NCI-H69 (cell line): Measurements from ENCODE around the gene RPUSD1.

Experiments
- DNase-seq: peaks from one replicate; lab custom pipeline; 2025; lab: John Stamatoyannopoulos, UW

The RPUSD1 gene

GRCh38 chr16:799111-799947, 11.1 kb upstream of the RPUSD1 start:
- DNase-seq, result peak; percentile 25

DNA sequence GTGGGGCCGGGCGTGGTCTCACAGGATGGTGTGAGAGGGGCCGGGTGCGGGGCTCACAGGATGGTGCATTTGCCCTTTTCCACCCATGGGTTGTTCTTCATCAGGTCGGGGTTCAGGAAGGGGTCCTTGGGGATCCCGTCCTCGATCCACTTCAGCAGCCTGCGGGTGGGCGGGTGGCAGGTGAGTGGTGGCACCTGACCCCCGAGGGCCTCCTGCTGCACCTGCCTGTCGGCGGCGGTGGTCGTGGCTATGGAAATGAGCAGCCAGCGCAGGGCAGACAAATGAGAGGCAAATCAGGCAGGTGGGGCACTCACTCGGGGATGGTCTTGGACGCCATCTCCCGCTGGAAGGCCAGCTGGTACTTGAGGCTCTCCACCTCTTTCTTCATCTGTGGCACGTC, 10.5 kb upstream of the RPUSD1 start:
- no peak for DNase-seq

DNA sequence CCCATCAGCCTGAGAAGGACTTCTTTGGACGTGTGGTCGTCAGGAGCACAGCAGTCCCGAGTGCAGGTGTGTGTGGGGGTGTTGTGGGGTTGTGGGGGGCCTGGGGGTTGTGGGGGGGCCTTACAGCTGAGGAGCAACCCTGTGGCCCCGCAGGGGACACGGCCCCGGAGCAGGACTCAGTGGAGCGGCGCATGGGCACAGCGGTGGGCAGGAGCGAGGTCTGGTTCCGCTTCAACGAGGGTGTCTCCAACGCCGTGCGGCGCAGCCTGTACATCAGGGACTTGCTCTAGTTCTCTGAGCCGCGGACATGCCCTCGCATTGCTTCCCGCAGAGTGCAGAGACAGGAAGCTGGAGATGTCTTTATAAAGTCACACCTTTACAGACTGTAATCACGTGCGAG, 9.5 kb upstream of the RPUSD1 start:
- DNase-seq, result no peak

DNA sequence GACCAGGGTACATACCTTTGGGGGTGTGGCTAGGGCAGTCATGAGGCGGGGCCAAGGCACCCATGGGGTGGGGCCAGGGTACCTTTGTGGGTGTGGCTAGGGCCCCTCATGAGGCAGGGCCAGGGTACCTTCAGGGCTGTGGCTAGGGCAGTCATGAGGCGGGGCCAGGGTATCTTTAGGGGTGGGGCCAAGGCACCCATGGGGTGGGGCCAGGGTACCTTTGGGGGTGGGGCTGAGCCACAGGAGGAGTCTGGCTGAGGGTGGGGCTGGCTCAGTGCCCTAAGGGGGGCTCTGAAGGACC, 8.9 kb upstream of the RPUSD1 start:
- DNase-seq, result peak; percentile 55

DNA sequence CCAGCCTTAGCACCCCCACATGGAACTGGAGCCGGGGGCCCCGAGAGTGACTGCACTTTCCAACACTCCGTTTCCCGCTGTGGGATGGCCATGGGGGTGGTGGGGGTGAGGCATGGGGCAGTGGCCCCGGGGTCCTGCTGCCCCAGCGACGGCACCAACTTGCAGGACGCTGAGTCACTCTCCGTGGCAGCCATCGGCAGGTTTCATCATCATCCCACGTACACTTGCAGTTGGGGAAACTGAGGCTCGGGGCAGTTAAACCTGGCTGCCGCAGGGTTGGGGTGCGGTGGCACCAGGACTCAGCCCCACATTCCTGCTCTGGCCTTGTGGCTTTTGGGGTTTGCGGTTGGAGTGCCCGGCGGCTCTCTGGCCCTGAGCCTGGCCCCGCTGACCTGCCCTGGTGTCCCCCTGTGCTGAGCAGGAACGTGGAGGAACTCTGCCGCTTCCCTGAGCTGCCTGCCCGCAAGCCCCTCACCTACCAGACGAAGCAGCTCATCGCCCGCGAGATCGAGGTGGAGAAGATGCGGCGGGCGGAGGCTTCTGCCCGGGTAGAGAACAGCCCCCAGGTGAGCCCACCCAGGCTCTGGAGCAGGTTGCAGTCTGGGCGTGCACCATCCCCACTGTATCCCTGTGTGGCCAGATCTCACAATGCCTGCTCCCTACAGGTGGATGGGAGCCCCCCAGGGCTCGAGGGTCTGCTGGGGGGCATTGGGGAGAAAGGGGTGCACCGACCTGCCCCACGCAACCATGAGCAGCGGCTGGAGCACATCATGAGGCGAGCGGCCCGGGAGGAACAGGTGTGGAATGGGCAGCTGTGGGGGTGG, 8.3 kb upstream of the RPUSD1 start:
- no peak for DNase-seq

- DNase-seq, result no peak
Measured at GRCh38 chr16:795580-796229, 7.5 kb upstream of the RPUSD1 start.

DNA sequence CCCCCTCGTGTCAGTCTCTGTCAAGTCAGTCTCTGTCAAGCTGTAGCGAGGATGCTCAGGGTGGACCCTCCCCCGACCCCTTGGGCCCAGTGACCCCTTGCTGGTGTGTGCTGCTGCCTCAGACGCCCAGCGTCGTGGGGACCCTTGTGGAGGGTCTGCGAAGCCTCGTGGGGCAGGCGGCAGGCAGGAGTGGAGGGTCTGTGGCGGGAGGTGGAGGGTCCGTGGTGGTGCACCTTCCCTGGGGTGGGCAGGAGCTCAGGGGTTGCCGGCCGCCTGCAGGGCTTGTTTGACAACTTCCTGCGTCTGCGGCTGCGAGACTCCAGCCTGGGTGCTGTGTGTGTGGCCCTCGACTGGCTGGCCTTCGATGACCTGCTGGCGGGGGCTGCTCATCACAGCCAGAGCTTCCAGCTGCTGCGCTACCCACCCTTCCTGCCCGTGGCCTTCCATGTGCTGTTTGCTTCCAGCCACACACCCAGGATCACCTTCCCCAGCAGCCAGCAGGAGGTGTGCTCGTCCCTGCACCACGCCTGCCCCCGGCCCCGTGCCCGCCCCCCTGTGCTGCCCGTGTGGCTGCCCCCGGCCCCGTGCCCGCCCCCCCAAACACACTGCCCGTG, 6.8 kb upstream of the RPUSD1 start:
- DNase-seq, result no peak

DNA sequence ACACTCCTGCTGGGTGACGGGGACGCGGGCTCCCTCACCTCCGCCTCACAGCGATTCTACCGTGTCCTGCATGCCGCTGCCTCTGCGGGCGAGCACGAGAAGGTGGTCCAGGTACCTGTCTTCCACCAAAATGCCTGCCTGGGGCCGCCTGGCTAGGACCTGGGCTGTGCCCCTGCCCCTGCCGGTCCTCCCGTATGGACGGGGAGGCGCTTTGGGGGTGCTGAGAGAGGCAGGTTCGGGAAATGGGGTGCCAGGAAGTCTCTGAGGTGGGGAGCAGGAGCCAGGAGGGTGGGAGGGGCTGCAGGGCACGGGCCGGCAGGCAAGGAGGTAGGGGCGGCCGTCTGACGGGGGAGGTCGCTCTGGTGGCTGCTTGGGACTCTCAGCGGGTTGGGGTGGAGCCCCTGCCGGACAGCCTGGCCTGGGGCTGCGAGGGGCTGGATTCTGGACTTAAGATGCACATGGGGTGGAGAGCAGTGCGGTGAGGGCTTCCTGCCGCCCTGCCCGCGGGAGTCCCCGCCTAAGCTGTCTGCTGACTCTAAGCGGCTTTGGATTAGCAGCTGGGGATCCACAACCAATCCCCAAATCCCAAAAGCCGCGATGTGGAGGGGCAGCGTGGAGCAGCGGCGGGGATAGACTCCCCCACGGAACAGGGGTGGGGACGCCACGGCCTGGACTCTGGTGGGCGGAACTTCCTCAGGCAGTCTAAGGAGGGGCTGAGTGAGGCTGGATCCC, 6.1 kb upstream of the RPUSD1 start:
- DNase-seq, result no peak

- no peak for DNase-seq
Measured at GRCh38 chr16:793414-793813, 5.2 kb upstream of the RPUSD1 start.

- no peak for DNase-seq
Measured at GRCh38 chr16:792221-792995, 4.2 kb upstream of the RPUSD1 start.

- DNase-seq, result no peak
Measured at GRCh38 chr16:791131-791530, 3.0 kb upstream of the RPUSD1 start.

DNA sequence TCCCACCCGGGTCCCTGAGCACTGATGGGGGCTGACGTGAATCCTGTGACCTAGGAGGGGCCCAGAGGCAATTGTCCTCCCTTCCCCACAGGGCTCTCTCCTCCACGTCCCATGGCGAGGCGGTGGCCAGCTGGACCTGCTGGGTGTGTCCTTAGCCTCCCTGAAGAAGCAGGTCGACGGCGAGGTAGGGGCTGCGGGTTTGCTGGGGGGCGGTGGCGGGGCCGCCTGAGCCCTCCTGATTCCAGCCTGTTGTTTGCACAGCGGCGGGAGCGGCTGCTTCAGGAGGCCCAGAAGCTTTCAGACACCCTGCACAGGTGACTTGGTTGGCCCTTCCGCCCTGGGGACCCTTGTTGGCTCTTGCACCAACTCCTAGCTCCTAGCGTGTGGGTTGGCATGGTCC, 1.9 kb upstream of the RPUSD1 start:
- no peak for DNase-seq

GRCh38 chr16:789191-789850, 1.1 kb upstream of the RPUSD1 start:
- no peak for DNase-seq

GRCh38 chr16:788399-789126, 382 bp upstream of the RPUSD1 start, which contains the start of gene CHTF18:
Gene CHTF18, plus strand, starts transcription at chr16:788620. Its CDS starts 65 bp downstream, at chr16:788685.
- DNase-seq, result peak; percentile 97

DNA sequence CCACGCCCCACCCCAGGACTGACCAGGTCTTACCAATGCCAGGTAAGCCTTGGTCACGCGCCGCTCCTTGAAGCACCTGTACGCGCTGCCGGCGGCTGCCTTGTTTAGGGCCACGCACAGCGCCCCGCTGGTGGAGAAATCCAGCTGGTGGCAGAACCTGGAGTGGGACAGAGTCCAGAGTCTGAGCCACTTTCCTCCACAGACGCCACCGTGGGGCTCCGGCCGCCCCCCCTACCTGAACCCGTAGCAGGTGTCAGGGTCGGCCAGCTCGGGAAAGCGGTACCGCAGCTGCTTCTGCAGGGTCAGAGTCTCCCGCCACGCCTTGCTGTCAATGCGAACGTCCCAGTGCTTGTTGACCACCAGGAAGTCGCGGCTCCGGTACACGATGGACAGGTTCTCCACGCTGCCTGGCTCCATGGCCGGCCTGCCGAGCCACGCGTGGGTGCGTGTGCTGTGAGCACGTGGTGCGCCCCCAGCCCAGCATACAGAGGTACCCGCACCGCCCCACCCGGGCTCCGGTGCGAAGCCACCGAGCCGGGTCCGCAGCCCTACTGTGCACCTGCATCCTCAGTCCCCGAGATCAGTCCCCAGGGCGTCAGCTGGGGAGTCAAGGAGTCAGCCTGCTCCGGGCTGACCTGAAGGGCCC, 737 bp downstream of the RPUSD1 start:
- no peak for DNase-seq

DNA sequence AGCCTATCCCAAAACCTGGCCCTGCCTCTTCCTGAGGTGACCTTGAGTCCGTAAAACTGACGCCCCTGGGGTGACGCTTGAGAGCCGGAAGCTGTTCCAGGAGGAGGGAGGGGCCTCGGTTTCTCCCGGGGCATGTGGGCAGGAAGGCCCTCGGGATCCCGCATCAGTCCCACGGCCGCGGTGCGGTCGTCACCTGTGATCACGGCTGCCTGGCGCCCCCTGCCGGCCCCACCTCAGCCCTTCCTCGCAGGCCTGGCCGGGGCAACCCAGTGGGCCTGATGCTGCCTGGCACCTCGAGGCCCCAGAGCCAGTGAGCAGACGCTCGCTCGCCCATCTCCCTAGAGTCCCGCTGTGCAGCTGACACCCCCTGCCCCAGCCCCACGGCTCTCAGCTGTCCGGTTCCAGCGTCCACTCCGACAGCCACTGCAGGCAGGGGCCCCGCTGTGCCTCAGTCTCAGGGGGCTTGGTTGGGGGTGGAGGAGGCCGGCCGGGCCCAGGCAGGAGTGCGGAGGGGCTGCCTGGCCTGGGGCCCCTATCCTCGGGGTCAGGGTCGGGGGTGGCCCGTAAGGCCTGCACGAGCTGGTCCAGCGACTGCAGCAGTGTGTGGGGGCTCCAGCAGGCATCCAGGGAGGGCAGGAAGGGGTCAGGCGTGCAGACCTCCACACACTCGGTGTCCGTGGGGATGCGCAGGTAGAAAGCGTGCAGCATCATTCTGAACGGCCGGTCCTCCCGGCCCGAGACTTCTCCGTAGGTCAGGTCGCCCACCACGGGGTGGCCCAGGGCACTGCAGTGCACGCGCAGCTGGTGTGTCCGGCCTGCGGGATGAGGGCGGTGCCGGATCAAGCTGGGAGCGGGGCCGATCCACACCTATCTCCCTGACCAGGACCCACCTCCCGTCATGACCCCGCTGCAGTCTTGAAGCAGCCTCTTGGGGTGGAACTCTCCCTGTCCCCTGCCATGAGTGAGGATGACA, 2.3 kb downstream of the RPUSD1 start:
- DNase-seq, result peak; percentile 37

- no peak for DNase-seq
Measured at GRCh38 chr16:784431-784830, 3.8 kb downstream of the RPUSD1 start.
